Loucy (cell line): ENCODE measurements around the gene TIMM17B.

Experiments used
- CTCF ChIP-seq: fragments of 200-600 bp; sonication (generic); conservative IDR thresholded peaks from 2 replicates; pipeline ENCODE4 v1.5.1; 2014; ENCODE audit warnings: mild to moderate bottlenecking, antibody characterized with exemption, low read length
- EZH2phosphoT487 ChIP-seq: fragments of 200-600 bp; IDR thresholded peaks from 2 replicates; pipeline ENCODE4 v1.6.1; 2018; ENCODE audit warnings: antibody characterized with exemption, mild to moderate bottlenecking, moderate library complexity, borderline replicate concordance

DNA sequence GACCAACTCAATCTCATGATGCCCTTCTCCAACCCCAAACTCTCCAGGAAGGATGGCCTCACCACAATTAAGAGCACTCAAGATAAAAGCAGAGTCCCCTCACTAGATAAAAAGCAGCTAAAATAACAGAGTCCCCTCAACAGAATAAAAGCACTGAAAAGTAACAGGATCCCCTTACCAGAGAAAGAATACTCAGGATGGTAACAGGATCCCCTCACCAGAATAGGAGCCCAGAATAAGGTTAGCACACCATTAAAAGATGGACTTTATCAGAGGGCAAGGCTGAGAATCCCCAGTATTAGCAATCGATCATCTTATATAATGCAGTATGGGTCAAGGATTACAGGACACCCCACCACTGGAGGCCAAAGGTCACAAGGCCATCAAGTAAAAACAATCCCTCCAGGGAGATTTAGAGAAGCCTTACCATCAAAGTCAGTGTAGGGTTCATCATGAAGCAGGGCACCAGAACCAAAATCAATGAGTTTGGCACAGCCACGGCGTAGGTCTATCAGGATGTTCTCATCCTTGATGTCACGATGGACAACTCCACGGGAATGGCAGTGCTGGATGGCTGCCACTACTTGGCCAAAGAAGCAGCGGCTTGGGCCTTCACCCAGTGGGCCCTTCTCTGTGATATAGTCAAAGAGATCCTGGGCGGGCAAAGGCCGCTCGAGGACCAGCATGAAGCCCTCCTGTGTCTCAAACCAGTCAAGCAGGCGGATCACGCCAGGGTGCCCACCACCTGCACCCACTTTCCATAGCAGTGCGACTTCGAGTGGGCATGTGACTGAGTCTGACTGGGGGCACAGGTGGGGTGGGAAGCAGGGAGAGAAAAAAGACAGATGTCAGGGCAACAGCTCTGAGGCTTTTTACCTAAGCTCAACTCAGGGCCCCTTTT is 17.3 kb upstream of the TIMM17B start:
- no peak for TF ChIP-seq CTCF
- TF ChIP-seq EZH2phosphoT487, result no peak
